ENCODE data around the gene SLC24A3. TPM values are rescaled to one million over a fixed set of nuclear protein-coding genes. Genes with fewer than 3 reads are reported as not detected.
"Not testable (repeated sequence)": the region's sequence is repeated elsewhere in the genome, so short reads cannot be mapped to it uniquely, and the experiment has no call there.

Gene SLC24A3
- total RNA-seq, 1 donor from 2014 or later: 0.79 TPM

- Mint-ChIP-seq H3K4me1 (ENCODE audit: low read depth, unreplicated experiment) (no peaks in the 10 kb centered on the region), H3K9me3 (ENCODE audit: unreplicated experiment) (peaks cover 4% of the 10 kb centered on the region), H3K4me3 (ENCODE audit: unreplicated experiment) (no peak overlapping the region), H3K36me3 (ENCODE audit: low read depth, unreplicated experiment) (no peaks in the 10 kb centered on the region), H3K27me3 (ENCODE audit: low read depth, unreplicated experiment) (peaks cover 4% of the 10 kb centered on the region), H3K27ac (ENCODE audit: unreplicated experiment) (no peak overlapping the region)
- Histone ChIP-seq H4K20me1 (ENCODE audit: insufficient read depth, low read length) (no peaks in the 10 kb centered on the region), H3K9me3 (ENCODE audit: insufficient read depth, low read depth, low read length) (no peaks in the 10 kb centered on the region), H3K4me3 (ENCODE audit: insufficient read depth, low read depth, low read length) (no peak overlapping the region), H3K79me2 (ENCODE audit: insufficient read depth, low read length) (no peaks in the 10 kb centered on the region), H3K27me3 (ENCODE audit: insufficient read depth, low read length) (no peaks in the 10 kb centered on the region), H3K4me1 (ENCODE audit: insufficient read depth, low read length) (no peaks in the 10 kb centered on the region), H3K4me2 (ENCODE audit: low read length) (no peak overlapping the region), H3K36me3 (ENCODE audit: insufficient read depth, low read length) (no peaks in the 10 kb centered on the region), H3K27ac (ENCODE audit: low read depth, low read length) (no peak overlapping the region), H2AFZ (ENCODE audit: low read depth, low read length) (no peak overlapping the region), H3K9ac (ENCODE audit: low read length) (no peak overlapping the region)
- DNase-seq (ENCODE audit: low read depth) (no peak), FAIRE-seq (no peak)
- no peak for TF ChIP-seq EZH2 (IDR thresholded peaks at IDR 0.05; ENCODE audit: insufficient read depth, low read length)
These were observed 537.7 kb downstream of the SLC24A3 start for GRCh38 chr20:19750101-19750606.

- Mint-ChIP-seq H3K9me3 (ENCODE audit: unreplicated experiment) (peaks cover 2% of the 10 kb centered on the region), H3K4me3 (ENCODE audit: unreplicated experiment) (no peak overlapping the region), H3K27ac (ENCODE audit: unreplicated experiment) (no peak overlapping the region), H3K4me1 (ENCODE audit: low read depth, unreplicated experiment) (no peaks in the 10 kb centered on the region), H3K36me3 (ENCODE audit: low read depth, unreplicated experiment) (peaks cover under 1% of the 10 kb centered on the region), H3K27me3 (ENCODE audit: low read depth, unreplicated experiment) (peaks cover 2% of the 10 kb centered on the region)
- H3K4me1 ChIP-seq (ENCODE audit: insufficient read depth, low read length): no peaks in the 10 kb centered on the region
- no peak for DNase-seq (ENCODE audit: low read depth)
- no peak overlapping the region for H3K4me2 ChIP-seq (ENCODE audit: low read length)
- no peaks in the 10 kb centered on the region for H3K27me3 ChIP-seq (ENCODE audit: insufficient read depth, low read length)
- FAIRE-seq: no peak
- TF ChIP-seq CTCF (IDR thresholded peaks at IDR 0.05; ENCODE audit: insufficient read depth, low read depth, low read length): no peak
- TF ChIP-seq EZH2 (IDR thresholded peaks at IDR 0.05; ENCODE audit: insufficient read depth, low read length): no peak
- H3K9me3 ChIP-seq (ENCODE audit: insufficient read depth, low read depth, low read length): no peaks in the 10 kb centered on the region
- no peak overlapping the region for H2AFZ ChIP-seq (ENCODE audit: low read depth, low read length)
- no peaks in the 10 kb centered on the region for H3K79me2 ChIP-seq (ENCODE audit: insufficient read depth, low read length)
- no peak overlapping the region for H3K4me3 ChIP-seq (ENCODE audit: insufficient read depth, low read depth, low read length)
- H3K36me3 ChIP-seq (ENCODE audit: insufficient read depth, low read length): no peaks in the 10 kb centered on the region
- H3K27ac ChIP-seq (ENCODE audit: low read depth, low read length): no peak overlapping the region
- no peaks in the 10 kb centered on the region for H4K20me1 ChIP-seq (ENCODE audit: insufficient read depth, low read length)
- no peak overlapping the region for H3K9ac ChIP-seq (ENCODE audit: low read length)
These were observed 538.6 kb downstream of the SLC24A3 start for GRCh38 chr20:19750907-19751636.

- H3K4me1 Mint-ChIP-seq (ENCODE audit: low read depth, unreplicated experiment); H3K79me2 ChIP-seq (ENCODE audit: insufficient read depth, low read length); H3K27me3 Mint-ChIP-seq (ENCODE audit: low read depth, unreplicated experiment); H3K4me2 ChIP-seq (ENCODE audit: low read length); H3K36me3 ChIP-seq (ENCODE audit: insufficient read depth, low read length); H3K27ac Mint-ChIP-seq (ENCODE audit: unreplicated experiment); H3K27me3 ChIP-seq (ENCODE audit: insufficient read depth, low read length); H3K9me3 Mint-ChIP-seq (ENCODE audit: unreplicated experiment); H3K4me3 Mint-ChIP-seq (ENCODE audit: unreplicated experiment); DNase-seq (ENCODE audit: low read depth); H3K4me1 ChIP-seq (ENCODE audit: insufficient read depth, low read length); H3K27ac ChIP-seq (ENCODE audit: low read depth, low read length); H4K20me1 ChIP-seq (ENCODE audit: insufficient read depth, low read length); H3K9ac ChIP-seq (ENCODE audit: low read length); H3K9me3 ChIP-seq (ENCODE audit: insufficient read depth, low read depth, low read length); H2AFZ ChIP-seq (ENCODE audit: low read depth, low read length); H3K4me3 ChIP-seq (ENCODE audit: insufficient read depth, low read depth, low read length); H3K36me3 Mint-ChIP-seq (ENCODE audit: low read depth, unreplicated experiment); FAIRE-seq: not testable (repeated sequence)
These were observed 541.8 kb downstream of the SLC24A3 start for GRCh38 chr20:19754201-19754600.

All from astrocyte (in vitro differentiated cells and primary cell).